Activated naive CD4-positive, alpha-beta T cell treated with anti-CD3 and anti-CD28 coated beads for 36 hours (primary cell): ENCODE results near the gene MTG1. TPM values are rescaled to one million over a fixed set of nuclear protein-coding genes. Genes with fewer than 3 reads are reported as not detected.
"Not testable (repeated sequence)": the region's sequence is repeated elsewhere in the genome, so short reads cannot be mapped to it uniquely, and the experiment has no call there.

Source experiments
- CTCF ChIA-PET: fragments of 350-600 bp; sonication (Branson Sonifier 250); formaldehyde crosslinking; loops from one replicate; lab custom pipeline; 2021; ENCODE audit warnings: antibody characterized with exemption; lab: Charles Lee
- DNase-seq: peaks from one replicate; pipeline ENCODE4 v3.0.0-alpha.2; 2020
- H3K27ac Mint-ChIP-seq: one replicate; pipeline ENCODE4 v1.8.0; 2021; ENCODE audit warnings: mild to moderate bottlenecking, mixed read lengths
- H3K27me3 Mint-ChIP-seq: one replicate; pipeline ENCODE4 v1.8.0; 2021; ENCODE audit warnings: low read depth, mixed read lengths
- H3K36me3 Mint-ChIP-seq: one replicate; pipeline ENCODE4 v1.8.0; 2021; ENCODE audit warnings: low read depth, mixed read lengths
- H3K4me1 Mint-ChIP-seq: one replicate; pipeline ENCODE4 v1.8.0; 2021; ENCODE audit warnings: low read depth, mixed read lengths
- H3K4me3 Mint-ChIP-seq: one replicate; pipeline ENCODE4 v1.8.0; 2021; ENCODE audit warnings: mild to moderate bottlenecking, moderate library complexity, mixed read lengths
- H3K9me3 Mint-ChIP-seq: one replicate; pipeline ENCODE4 v1.8.0; 2021; ENCODE audit warnings: mixed read lengths
- intact Hi-C: fragments of 100-400 bp; cut with micrococcal nuclease; formaldehyde crosslinking; loops from one replicate; pipeline ENCODE4 v1.15.1; 2023
- total RNA-seq, 2 experiments: library from RNA; stranded (reverse); gene quantifications; one replicate each; pipeline ENCODE4 v1.2.3, GENCODE V29; 2021

The MTG1 gene
- total RNA-seq, 2 experiments from 2014 or later, result 31.6 to 32.9 TPM

DNA sequence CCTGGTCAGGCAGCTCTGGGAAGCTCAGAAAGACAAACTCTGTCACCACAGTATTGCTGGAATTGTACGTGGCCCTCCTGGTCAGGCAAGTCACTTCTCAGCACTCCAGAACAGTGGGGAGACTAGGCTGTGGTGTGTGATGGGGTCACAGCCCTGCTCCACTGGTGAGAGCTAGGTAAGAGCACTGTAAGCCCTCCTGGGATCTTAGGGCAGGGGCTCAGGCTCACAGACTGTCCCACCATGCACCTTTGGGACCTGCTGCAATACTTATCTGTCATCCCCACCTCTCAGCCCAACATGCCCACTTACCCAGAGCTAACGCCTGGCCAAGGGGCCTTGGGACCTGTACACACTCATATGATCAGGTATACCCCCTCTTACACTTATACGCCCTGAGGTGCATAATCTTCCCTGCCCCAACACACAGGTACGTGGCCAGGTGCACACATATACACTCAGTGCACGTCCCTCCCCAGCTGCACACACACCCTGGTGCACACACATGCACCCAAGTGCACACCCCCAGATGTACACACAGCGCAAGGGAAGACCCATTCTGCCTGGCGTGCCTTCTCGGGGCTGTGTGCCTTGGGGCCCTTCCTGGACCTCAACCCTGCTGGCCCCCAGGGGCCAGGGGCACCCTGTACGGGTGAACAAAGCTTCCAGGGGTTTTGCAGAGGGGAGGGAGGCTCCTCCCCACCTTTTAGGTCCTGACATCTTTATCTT, 38.1 kb downstream of the MTG1 start:
- H3K27me3 Mint-ChIP-seq, H3K4me3 Mint-ChIP-seq, CTCF ChIA-PET: not testable (repeated sequence)

GRCh38 chr10:133432789-133433188, 38.8 kb downstream of the MTG1 start:
- CTCF ChIA-PET, H3K27ac Mint-ChIP-seq, H3K9me3 Mint-ChIP-seq, intact Hi-C loops, H3K36me3 Mint-ChIP-seq, H3K4me1 Mint-ChIP-seq, DNase-seq, H3K4me3 Mint-ChIP-seq, H3K27me3 Mint-ChIP-seq: not testable (repeated sequence)

More for the DNA sequence above, 38.1 kb downstream of the MTG1 start:
- DNase-seq, H3K27ac Mint-ChIP-seq, H3K36me3 Mint-ChIP-seq, H3K9me3 Mint-ChIP-seq, H3K4me1 Mint-ChIP-seq, intact Hi-C loops: not testable (repeated sequence)

DNA sequence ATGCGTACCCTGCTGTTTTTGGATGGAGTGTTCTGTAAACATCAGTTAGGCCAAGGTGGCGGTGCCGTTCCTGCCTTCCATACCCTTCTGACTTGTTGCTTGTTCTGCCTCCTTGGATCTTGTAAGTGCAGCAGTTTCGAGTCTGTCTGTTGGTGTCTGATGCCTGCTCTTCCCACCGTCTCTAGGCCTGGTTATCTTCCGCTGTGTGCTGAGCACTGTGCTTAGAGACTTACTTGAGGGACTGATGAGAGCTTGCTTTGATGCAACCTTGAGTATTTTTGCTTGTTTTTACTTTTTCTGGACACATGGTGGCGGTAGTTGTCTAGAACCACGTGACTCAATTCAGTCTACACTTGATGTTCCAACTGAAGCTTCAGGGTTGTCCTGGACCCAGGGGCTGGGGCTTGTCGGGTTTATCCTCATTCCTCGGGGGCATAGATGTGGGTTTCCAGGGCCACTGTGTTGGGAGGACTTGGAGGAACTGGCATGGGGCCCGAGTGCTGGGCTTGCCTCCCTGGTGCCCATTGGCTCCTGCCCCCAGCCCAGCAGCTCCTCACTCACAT, 44.8 kb downstream of the MTG1 start:
- no peak overlapping the region for H3K4me3 Mint-ChIP-seq
- CTCF ChIA-PET, result interaction anchor here (0.8 to 2.8 kb wide), 11 partner anchors 12 to 182 kb away, joined by 3 to 16 read pairs (median 4); partner anchors contain the start of gene SCART1
- intact Hi-C loops, result loop anchor here (2.0 kb wide), 1 partner anchor 58 kb away; no protein-coding TSS in a partner anchor

DNA sequence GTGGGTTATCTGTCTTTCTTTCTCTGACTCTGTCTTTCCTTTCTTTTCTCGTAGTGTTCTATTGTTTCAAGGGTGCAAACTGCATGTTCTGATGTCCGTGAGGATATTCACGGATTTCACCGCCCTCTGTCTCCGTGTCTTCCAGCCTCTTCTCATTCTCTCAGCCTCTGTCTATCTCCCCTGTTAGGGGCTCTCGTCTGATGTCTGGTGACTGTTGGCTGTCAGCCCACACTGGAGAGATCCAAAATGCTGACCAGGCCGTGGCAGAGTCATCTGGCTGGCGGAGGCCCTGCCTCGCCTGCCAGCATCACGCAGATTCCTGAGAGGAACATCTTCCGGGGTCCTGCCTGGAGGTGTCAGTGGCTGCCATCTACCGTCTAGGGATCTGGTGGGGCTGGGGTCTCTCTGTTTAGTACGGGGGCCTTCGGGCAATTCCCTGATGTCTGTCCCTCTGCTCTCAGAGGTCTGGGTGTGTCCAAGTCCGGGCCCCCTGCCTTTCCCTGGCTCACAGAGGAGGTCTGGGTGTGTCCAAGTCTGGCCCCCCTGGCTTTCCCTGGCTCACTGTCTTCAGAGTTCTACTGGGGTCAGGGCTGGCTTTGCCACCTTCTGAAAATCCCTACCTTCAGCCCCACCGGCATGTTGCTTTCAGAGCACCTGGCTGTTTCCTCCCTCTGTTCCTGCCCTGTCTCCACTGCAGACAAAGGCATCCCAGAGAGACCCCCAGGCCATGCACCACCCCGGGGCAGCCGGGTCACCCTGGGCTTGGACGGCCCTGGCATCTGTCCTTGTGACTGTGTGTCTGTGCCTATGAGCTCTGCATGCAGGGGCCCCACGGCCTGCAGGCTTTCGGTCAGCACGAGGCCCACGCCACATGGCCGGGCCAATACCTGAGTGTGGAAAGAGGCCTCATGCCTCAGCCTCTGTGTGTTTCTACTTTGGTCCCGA, 45.8 kb downstream of the MTG1 start:
- no peak overlapping the region for H3K27ac Mint-ChIP-seq
- peaks cover 7% of the 10 kb centered on the region for H3K4me1 Mint-ChIP-seq
- H3K4me3 Mint-ChIP-seq, result no peak overlapping the region
- intact Hi-C loops, result loop anchor here (2.0 kb wide), 1 partner anchor 57 kb away; no protein-coding TSS in a partner anchor
- H3K9me3 Mint-ChIP-seq, result no peaks in the 10 kb centered on the region
- CTCF ChIA-PET, result interaction anchor here (0.8 to 2.8 kb wide), 10 partner anchors 13 to 181 kb away, joined by 3 to 16 read pairs (median 3); partner anchors contain the start of gene SCART1
- DNase-seq, result no peak
- H3K27me3 Mint-ChIP-seq, result peaks cover 6% of the 10 kb centered on the region
- H3K36me3 Mint-ChIP-seq, result no peaks in the 10 kb centered on the region

More for the DNA sequence above, 44.8 kb downstream of the MTG1 start:
- no peak for DNase-seq
- Mint-ChIP-seq H3K27me3 (peaks cover 6% of the 10 kb centered on the region), H3K36me3 (no peaks in the 10 kb centered on the region), H3K27ac (no peak overlapping the region), H3K9me3 (no peaks in the 10 kb centered on the region), H3K4me1 (peaks cover 7% of the 10 kb centered on the region)

DNA sequence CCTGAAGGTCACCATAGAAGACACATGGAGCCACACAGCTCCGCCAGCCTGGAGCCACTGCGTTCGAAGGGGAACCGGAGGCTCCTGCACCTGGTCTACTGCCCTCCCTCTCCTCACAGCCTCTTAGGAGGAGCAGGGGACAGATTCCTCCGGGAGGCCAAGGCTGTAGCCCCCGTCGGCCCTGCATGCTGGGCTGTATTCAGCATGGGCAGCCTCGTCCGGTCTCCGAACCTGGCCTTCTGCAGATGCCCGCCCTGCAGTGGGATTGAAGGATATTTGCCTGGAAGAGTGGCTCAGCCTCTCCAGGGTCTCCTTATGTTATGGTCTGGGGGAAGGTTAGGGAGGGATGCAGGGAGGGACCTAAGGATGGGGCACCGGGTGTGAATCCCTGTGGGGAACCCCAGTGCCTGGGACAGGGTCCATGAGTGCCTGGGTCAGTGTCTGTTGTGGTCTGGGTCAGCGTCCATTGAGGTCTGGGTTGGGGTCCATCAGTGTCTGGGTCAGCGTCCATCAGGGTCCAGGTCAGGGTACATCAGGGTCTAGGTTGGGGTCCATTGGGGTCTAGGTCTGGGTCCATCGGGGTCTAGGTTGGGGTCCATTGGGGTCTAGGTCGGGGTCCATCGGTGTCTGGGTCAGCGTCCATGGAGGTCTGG, 46.8 kb downstream of the MTG1 start:
- Mint-ChIP-seq H3K27me3 (peaks cover 6% of the 10 kb centered on the region), H3K27ac (no peak overlapping the region), H3K9me3 (peaks cover 6% of the 10 kb centered on the region), H3K4me1 (peaks cover 7% of the 10 kb centered on the region), H3K36me3 (peaks cover 4% of the 10 kb centered on the region), H3K4me3 (no peak overlapping the region)
- intact Hi-C loops, result no loop called here
- CTCF ChIA-PET, result interaction anchor here (0.9 kb wide), 1 partner anchor 112 kb away, joined by 3 read pairs; no protein-coding TSS in a partner anchor
- no peak for DNase-seq

DNA sequence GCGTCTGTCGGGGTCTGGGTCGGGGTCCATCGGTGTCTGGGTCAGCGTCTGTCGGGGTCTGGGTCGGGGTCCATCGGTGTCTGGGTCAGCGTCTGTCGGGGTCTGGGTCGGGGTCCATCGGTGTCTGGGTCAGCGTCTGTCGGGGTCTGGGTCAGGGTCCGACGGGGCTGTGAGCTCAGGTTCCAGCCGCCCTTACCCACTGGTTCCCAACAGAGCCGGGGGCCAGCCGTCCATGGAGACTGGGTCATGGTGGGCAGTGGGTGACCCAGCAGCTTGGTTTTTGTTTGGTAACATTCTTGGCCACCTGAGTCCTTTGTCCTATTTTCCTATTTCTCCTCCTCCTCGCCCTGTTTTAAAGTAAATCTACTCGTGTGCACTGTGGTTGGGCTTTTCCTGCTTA, 47.4 kb downstream of the MTG1 start:
- H3K9me3 Mint-ChIP-seq, DNase-seq, H3K27ac Mint-ChIP-seq, H3K4me1 Mint-ChIP-seq, H3K4me3 Mint-ChIP-seq, H3K27me3 Mint-ChIP-seq, H3K36me3 Mint-ChIP-seq, CTCF ChIA-PET, intact Hi-C loops: not testable (repeated sequence)

DNA sequence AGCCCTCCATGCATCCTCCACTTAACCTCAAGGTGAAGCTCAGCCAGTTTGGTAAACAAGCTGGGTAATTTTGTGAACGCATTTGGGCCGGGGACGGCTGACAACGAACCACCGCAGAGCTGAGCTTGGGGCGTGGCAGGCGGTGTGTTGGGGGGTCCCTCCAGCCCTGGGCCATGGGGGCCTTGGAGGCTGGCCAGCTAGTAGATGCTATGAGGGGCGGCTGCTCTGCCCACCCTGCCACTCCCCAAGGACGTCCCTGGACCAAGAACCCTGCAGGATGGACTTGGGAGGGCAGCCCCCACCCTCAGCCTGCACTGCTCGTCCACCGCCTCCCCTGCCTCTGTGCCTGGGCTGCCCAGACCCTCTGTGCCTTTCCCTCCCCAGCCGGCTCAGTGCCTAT, 47.8 kb downstream of the MTG1 start:
- no peak overlapping the region for H3K4me3 Mint-ChIP-seq
- peaks cover 9% of the 10 kb centered on the region for H3K9me3 Mint-ChIP-seq
- intact Hi-C loops, result no loop called here
- DNase-seq, result no peak
- H3K27me3 Mint-ChIP-seq, result peaks cover 2% of the 10 kb centered on the region
- peaks cover 6% of the 10 kb centered on the region for H3K36me3 Mint-ChIP-seq
- no peak overlapping the region for H3K27ac Mint-ChIP-seq
- peaks cover 7% of the 10 kb centered on the region for H3K4me1 Mint-ChIP-seq
- CTCF ChIA-PET, result no interaction called here

- intact Hi-C loops, result no loop called here
- Mint-ChIP-seq H3K36me3 (peaks cover 10% of the 10 kb centered on the region), H3K27ac (no peak overlapping the region), H3K9me3 (peaks cover 13% of the 10 kb centered on the region), H3K4me1 (peaks cover 7% of the 10 kb centered on the region), H3K4me3 (no peak overlapping the region), H3K27me3 (peaks cover 2% of the 10 kb centered on the region)
- no peak for DNase-seq
- CTCF ChIA-PET, result no interaction called here
These were observed 48.4 kb downstream of the MTG1 start for GRCh38 chr10:133442191-133442966.

DNA sequence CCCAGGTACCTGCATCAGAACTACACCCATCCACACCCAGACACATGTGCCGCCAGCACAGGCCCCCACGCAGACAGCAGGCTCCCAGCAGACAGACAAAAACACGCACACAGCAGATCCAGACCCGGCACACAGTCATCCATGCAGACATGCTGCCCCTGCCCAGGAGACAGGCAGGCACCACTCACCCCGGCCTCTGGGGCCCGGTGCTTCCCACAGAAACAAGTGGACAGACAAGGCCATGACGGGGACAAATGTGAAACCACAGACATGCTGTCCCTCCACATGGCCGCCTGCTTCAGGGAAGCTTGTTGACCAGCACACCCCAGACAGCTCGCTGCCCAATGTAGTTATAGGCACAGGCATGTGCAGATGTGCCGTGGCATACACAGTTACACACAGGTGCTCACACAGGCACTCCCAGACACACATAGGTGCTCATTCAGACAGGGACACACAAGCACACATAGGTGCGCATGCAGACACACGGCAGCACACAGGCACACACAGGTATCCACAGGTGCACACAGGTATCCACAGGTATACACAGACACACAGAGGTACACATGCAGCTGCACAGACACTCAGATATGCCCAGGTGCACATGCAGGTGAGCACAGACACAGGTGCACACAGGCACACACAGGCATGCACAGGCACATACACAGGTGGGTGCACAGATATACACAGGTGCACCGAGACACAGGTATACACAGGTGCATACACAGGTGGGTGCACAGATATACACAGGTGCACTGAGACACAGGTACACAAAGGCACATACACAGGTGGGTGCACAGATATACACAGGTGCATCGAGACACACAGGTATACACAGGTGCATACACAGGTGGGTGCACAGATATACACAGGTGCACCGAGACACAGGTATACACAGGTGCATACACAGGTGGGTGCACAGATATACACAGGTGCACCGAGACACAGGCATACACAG, 49.3 kb downstream of the MTG1 start:
- no peak for DNase-seq
- Mint-ChIP-seq H3K4me1 (peaks cover 5% of the 10 kb centered on the region), H3K9me3 (peaks cover 22% of the 10 kb centered on the region), H3K27ac (no peak overlapping the region), H3K27me3 (peaks cover 2% of the 10 kb centered on the region), H3K4me3 (no peak overlapping the region), H3K36me3 (peaks cover 18% of the 10 kb centered on the region)
- intact Hi-C loops, result no loop called here
- CTCF ChIA-PET, result no interaction called here

- CTCF ChIA-PET, result no interaction called here
- peaks cover 19% of the 10 kb centered on the region for H3K36me3 Mint-ChIP-seq
- H3K27me3 Mint-ChIP-seq, result no peaks in the 10 kb centered on the region
- intact Hi-C loops, result no loop called here
- H3K4me3 Mint-ChIP-seq, result no peak overlapping the region
- H3K27ac Mint-ChIP-seq, result no peak overlapping the region
- DNase-seq, result no peak
- peaks cover 33% of the 10 kb centered on the region for H3K9me3 Mint-ChIP-seq
- peaks cover 5% of the 10 kb centered on the region for H3K4me1 Mint-ChIP-seq
These were observed 50.6 kb downstream of the MTG1 start for GRCh38 chr10:133444342-133445267.
